HG02884 (cell line): Measurements from ENCODE around the gene CHCHD6.
A peak's percentile ranks its signal among the peaks of the same experiment; 100 is the strongest.

Experiments used
- ATAC-seq: cut with Tn5 transposase; IDR thresholded peaks from one replicate; pipeline ENCODE4 v1.9.1; 2021; ENCODE audit warnings: mild to moderate bottlenecking, moderate library complexity; ENCODE audit not compliant: unreplicated experiment

The CHCHD6 gene, protein sequence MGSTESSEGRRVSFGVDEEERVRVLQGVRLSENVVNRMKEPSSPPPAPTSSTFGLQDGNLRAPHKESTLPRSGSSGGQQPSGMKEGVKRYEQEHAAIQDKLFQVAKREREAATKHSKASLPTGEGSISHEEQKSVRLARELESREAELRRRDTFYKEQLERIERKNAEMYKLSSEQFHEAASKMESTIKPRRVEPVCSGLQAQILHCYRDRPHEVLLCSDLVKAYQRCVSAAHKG

GRCh38 chr3:126703512-126704493 lies at the start of gene CHCHD6:
TSS of gene CHCHD6 (plus strand) at chr3:126704240. CDS start at chr3:126704313, 73 bp downstream.
- ATAC-seq: peak; percentile 93

GRCh38 chr3:126654571-126655383 lies 49.3 kb upstream of the CHCHD6 start, which contains the start of gene TXNRD3:
TSS of gene TXNRD3 (minus strand) at chr3:126655124.
- ATAC-seq: no peak

GRCh38 chr3:126655887-126656286 lies 48.2 kb upstream of the CHCHD6 start:
- ATAC-seq: no peak

DNA sequence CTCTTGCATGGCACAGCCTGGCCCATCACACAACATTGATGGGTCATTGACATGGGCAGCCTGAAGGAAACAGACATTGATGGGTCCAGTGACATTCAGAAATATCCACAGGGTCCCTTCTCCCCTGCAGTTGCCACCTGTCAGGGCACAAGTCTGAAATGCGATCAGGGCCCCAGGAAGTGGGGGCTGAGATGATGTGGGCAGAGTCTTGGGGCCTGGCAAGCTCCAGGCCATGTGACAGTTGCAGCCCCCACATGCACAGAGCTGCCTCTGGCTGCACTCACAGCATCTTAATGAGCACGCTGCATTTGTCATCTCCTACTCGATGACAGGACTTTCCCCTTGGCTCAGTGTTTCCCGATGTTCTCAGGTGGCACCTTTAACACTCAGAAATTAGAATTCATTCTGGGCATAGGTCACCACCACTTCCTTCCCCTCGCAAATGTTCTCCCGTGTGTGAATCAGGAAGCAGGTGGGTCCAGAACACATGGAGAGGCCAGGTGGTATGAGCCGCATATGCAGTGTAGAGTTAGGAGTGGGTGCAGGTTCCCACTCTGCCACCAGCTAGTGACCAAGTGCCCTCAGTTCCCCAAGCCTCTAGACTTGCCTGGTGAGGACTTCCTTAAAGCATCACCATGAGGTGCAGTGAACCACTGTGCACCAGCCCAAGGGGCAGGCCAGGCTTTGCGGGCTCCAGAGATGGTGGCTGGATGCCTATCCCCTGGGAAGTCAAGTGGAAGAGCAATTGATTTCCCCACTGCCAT lies 47.5 kb upstream of the CHCHD6 start:
- ATAC-seq: no peak

DNA sequence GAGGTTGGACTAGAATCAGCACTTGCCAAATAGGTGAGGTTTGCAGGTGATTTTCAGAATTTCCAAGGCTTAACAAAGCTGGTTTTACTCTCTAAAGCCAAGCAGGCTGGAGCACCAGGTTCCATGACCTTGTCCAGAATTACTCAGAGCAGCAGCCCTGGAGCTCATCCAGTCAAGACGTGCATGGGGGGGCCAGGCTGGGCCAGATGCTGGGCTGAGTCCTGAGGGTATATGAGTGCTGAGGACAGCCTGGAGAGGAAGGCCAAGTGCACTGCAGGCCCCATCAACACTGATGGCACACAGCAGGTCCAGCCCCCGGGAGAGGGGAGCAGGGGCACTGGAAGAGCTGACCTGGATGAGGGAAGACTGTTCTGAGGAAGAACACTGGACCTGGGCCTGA lies 46.1 kb upstream of the CHCHD6 start:
- no peak for ATAC-seq

- ATAC-seq: no peak
Measured at GRCh38 chr3:126658584-126658983, 45.5 kb upstream of the CHCHD6 start.

GRCh38 chr3:126659915-126660886 lies 43.8 kb upstream of the CHCHD6 start:
- no peak for ATAC-seq

GRCh38 chr3:126661532-126662364 lies 42.3 kb upstream of the CHCHD6 start:
- no peak for ATAC-seq

DNA sequence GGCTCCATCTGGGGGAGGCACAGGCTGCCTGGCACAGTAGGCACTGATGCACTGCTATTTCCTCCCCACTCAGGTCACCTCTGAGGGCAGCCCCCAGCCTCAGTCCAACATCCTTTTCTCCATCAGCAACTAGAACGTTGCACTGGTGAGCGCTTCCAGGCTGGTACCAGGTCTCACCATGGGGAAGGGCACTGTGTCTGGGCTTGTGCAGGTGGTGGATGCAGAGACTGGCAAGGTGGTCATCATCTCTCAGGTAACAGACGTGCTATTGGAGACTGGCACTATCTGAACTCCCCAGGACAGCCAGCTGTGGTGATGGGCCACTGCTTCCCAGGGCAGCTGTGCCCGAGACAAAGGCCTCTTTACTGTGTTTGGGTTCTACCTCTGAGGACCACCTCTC lies 40.8 kb upstream of the CHCHD6 start:
- no peak for ATAC-seq

GRCh38 chr3:126663750-126664149 lies 40.3 kb upstream of the CHCHD6 start:
- no peak for ATAC-seq

- ATAC-seq: no peak
Measured at GRCh38 chr3:126664591-126665214, 39.3 kb upstream of the CHCHD6 start.

DNA sequence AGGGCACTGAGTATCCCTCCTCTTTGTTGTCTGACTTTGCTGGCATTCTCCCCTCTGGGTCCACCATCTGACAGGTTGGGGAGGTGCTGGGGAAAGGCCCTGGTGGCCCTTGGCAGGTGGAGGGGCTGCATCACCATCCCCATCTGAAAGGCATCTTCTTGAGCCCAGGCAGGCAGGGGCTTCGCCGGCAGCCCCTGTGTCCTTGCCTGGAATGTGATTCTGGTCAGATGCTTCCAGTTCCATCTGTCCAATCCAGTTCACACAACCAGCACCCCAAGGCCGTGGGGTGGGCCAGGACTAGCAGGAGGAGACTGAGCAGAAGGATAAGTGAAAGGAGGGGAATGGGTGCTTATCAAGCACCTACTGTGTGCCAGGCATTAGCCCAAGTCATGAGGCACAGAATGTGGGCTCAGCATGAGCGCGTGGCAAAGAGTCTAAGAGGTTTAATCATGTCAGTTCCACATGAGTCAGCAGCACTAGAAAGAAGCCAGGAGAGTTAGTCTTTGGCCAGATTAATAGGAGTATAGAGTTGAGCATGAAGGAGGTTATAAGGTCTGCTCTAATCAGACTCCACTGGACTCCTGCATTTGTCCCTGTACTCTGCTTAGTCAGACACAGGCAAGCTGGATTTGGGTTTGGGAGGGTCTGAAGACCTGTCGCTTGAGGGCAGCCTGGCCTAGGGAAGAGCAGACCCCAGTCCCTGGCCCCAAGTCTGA lies 38.7 kb upstream of the CHCHD6 start:
- ATAC-seq: no peak

- ATAC-seq: no peak
Measured at GRCh38 chr3:126665959-126666657, 37.9 kb upstream of the CHCHD6 start.

DNA sequence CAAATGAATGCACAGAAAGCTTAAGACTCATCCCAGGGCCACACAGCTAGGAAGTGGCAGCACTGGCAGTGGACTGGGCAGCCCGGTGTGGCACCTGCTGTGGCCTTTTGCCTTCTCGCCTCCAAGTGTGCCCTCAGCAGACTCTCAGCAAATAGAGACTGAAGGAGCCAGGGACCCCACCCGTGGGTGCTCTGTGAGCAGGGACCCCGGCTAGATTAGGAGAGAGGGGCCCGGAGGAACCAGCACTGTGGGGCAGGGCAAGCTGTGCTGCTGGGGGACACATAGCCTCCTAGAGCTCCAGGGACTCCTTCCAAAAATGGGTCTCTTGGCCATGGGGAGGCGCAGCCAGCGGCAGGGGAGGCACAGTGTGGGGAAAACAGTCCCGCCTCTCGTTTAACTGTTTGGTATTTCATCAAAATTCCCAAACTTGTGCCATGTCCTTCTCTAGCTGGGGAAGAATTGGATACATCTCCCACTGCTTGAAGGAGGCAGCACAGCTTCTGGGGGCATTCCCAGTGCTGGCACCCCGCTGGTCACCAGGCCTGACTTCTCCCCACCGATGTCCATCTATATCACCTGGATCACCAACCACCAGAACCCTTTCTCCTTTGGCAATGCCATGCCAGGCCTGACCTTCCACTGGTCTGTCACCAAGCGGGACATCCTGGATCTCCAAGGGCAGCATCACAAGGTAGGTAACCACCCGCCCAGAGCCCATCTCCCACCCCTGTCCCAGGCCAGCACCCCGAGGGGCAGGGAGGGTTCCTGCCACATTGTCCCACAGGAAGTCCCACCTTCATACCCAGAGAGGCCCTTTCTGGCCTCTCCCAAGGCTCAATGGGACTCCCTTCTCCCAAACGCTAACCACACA lies 37.1 kb upstream of the CHCHD6 start:
- ATAC-seq: no peak

DNA sequence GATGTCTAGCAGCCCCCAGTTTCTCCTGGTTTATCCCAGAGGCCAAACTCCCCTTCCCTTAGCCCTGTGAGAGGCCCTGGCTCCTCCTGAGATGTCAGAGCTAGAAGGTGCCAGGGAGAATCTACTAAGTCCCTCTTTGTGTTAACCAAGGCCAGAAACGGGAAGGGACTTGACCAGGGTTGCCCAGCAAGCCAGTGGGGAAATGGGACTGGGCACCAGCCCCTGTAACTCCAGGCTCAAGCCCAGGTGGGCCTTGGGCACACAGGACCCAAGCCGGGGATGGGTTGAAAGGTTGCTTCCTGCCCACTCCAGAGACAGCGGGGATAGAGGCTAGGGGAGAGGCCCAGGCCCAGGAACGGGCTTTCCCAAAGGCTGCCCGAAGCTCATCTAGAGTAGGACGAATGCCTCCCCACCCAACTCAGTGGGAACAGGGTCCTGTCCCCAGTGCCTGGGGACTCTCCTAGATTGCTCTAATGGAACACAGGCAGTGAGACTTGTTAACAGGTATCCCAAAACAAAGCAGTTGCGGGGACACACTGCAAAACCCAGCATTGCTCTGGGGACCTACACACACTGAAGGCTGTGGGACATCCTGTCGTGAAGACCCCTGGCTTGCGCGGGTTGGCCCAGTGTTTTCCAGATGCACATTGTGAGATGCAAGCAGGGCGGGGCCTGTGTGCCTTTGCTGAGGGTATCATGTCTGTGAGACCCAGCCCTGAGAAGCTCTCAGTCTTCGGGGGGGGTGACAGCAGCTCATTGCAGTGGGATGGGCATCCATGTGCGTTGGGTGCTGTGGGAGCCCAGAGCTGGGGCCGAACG lies 36.2 kb upstream of the CHCHD6 start:
- no peak for ATAC-seq
